ENCODE results near the gene C14orf119.
A peak's percentile ranks its signal among the peaks of the same experiment; 100 is the strongest.

The C14orf119 gene

DNA sequence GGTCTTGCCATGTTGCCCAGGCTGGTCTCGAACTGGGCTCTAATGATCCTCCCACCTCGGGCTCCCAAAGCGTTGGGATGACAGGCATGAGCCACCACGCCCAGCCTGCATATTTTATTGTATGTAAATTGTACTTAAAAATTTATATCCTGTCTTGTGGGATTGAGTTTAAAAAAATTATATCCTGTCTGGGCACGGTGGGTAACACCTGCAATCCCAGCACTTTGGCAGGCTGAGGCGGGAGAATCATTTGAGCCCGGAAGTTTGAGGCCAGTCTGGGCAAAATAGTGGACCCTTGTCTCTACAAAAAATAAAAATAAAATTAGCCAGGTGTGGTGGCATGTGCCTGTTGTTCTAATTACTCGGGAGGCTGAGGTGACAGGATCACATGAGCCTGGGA lies 37.7 kb downstream of the C14orf119 start:
- H3K9ac ChIP-seq (ENCODE audit: low read depth, low read length): no peak overlapping the region
- H3K36me3 ChIP-seq (ENCODE audit: control insufficient read depth, insufficient read depth, low read length): peaks cover 61% of the 10 kb centered on the region
- no peak overlapping the region for H3K27ac ChIP-seq (ENCODE audit: low read depth, low read length)
- no peak overlapping the region for H3K4me3 ChIP-seq (ENCODE audit: low read depth, low read length)
- no peaks in the 10 kb centered on the region for H3K9me3 ChIP-seq (ENCODE audit: control insufficient read depth, insufficient read depth, low read length)
- H3K4me1 ChIP-seq (ENCODE audit: control insufficient read depth, insufficient read depth, low read length): no peaks in the 10 kb centered on the region
- H3K27me3 ChIP-seq (ENCODE audit: control insufficient read depth, insufficient read depth, low read length): no peaks in the 10 kb centered on the region

GRCh38 chr14:23136566-23137133 lies 41.3 kb downstream of the C14orf119 start:
- no peaks in the 10 kb centered on the region for H3K4me1 ChIP-seq (ENCODE audit: control insufficient read depth, insufficient read depth, low read length)
- H3K36me3 ChIP-seq (ENCODE audit: control insufficient read depth, insufficient read depth, low read length): peaks cover 52% of the 10 kb centered on the region
- no peaks in the 10 kb centered on the region for H3K27me3 ChIP-seq (ENCODE audit: control insufficient read depth, insufficient read depth, low read length)
- H3K27ac ChIP-seq (ENCODE audit: low read depth, low read length): no peak overlapping the region
- no peak overlapping the region for H3K9ac ChIP-seq (ENCODE audit: low read depth, low read length)
- H3K9me3 ChIP-seq (ENCODE audit: control insufficient read depth, insufficient read depth, low read length): no peaks in the 10 kb centered on the region
- H3K4me3 ChIP-seq (ENCODE audit: low read depth, low read length): no peak overlapping the region

DNA sequence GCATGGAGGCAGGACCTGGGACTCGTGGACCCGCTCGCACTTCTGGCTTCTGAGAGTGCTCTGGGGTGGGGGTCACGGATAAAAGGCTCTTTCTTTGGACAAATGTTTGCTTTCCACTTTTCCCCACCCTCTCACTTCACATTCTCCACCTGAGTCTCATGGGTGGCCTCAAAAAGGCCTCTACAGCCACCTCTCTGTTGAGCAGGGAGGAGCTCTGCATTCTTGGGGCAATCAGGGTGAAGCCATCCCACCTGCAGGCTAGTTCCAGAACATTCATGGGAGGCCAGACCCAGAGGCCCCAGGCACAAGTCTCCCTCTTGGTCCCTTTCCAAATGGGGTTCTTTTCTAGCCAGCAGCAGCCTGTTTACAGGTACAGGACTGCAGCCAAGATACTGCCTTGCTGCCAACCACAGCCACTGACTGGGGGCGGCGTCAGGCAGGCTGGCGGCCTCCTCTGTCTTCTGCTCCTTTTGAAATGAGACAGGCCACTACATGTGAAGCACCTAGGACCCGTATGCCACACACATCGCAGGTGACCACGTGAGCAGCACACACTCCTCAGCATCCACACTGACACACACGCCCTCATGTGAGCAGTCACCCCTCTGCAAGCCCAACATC lies 42.0 kb downstream of the C14orf119 start:
- Histone ChIP-seq H3K36me3 (ENCODE audit: control insufficient read depth, insufficient read depth, low read length) (peaks cover 51% of the 10 kb centered on the region), H3K9me3 (ENCODE audit: control insufficient read depth, insufficient read depth, low read length) (no peaks in the 10 kb centered on the region), H3K27me3 (ENCODE audit: control insufficient read depth, insufficient read depth, low read length) (no peaks in the 10 kb centered on the region), H3K27ac (ENCODE audit: low read depth, low read length) (no peak overlapping the region), H3K4me3 (ENCODE audit: low read depth, low read length) (no peak overlapping the region), H3K4me1 (ENCODE audit: control insufficient read depth, insufficient read depth, low read length) (no peaks in the 10 kb centered on the region), H3K9ac (ENCODE audit: low read depth, low read length) (no peak overlapping the region)

GRCh38 chr14:23137813-23138535 lies 42.7 kb downstream of the C14orf119 start:
- H3K36me3 ChIP-seq (ENCODE audit: control insufficient read depth, insufficient read depth, low read length): peaks cover 57% of the 10 kb centered on the region
- no peaks in the 10 kb centered on the region for H3K9me3 ChIP-seq (ENCODE audit: control insufficient read depth, insufficient read depth, low read length)
- no peaks in the 10 kb centered on the region for H3K4me1 ChIP-seq (ENCODE audit: control insufficient read depth, insufficient read depth, low read length)
- H3K4me3 ChIP-seq (ENCODE audit: low read depth, low read length): no peak overlapping the region
- H3K27me3 ChIP-seq (ENCODE audit: control insufficient read depth, insufficient read depth, low read length): no peaks in the 10 kb centered on the region
- no peak overlapping the region for H3K27ac ChIP-seq (ENCODE audit: low read depth, low read length)
- no peak overlapping the region for H3K9ac ChIP-seq (ENCODE audit: low read depth, low read length)

- peaks cover 64% of the 10 kb centered on the region for H3K36me3 ChIP-seq (ENCODE audit: control insufficient read depth, insufficient read depth, low read length)
- H3K27ac ChIP-seq (ENCODE audit: low read depth, low read length): no peak overlapping the region
- H3K27me3 ChIP-seq (ENCODE audit: control insufficient read depth, insufficient read depth, low read length): no peaks in the 10 kb centered on the region
- H3K9me3 ChIP-seq (ENCODE audit: control insufficient read depth, insufficient read depth, low read length): no peaks in the 10 kb centered on the region
- H3K9ac ChIP-seq (ENCODE audit: low read depth, low read length): no peak overlapping the region
- H3K4me1 ChIP-seq (ENCODE audit: control insufficient read depth, insufficient read depth, low read length): no peaks in the 10 kb centered on the region
- no peak overlapping the region for H3K4me3 ChIP-seq (ENCODE audit: low read depth, low read length)
These were observed 44.6 kb downstream of the C14orf119 start for GRCh38 chr14:23139874-23140273.

DNA sequence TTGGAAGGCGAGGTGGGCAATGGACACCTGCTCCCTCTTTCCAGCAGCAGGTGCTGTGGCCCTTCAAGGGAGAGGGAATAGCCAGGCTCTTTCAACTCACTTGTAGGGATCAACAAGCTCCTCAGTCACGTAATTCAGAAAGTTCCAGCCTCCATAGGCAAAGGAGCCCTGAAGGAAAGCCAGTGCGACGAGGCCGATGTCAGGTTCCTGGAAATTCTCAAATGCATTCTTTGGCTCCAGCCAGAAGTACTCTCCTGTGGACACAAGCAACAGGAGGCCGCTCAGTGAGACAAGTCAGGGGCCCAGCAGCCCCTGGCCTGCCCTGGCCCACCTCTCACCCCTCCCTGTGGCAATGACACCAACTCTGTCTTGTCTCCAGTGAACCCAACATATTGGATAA lies 45.1 kb downstream of the C14orf119 start:
- Histone ChIP-seq H3K36me3 (ENCODE audit: control insufficient read depth, insufficient read depth, low read length) (peaks cover 64% of the 10 kb centered on the region), H3K27ac (ENCODE audit: low read depth, low read length) (no peak overlapping the region)

DNA sequence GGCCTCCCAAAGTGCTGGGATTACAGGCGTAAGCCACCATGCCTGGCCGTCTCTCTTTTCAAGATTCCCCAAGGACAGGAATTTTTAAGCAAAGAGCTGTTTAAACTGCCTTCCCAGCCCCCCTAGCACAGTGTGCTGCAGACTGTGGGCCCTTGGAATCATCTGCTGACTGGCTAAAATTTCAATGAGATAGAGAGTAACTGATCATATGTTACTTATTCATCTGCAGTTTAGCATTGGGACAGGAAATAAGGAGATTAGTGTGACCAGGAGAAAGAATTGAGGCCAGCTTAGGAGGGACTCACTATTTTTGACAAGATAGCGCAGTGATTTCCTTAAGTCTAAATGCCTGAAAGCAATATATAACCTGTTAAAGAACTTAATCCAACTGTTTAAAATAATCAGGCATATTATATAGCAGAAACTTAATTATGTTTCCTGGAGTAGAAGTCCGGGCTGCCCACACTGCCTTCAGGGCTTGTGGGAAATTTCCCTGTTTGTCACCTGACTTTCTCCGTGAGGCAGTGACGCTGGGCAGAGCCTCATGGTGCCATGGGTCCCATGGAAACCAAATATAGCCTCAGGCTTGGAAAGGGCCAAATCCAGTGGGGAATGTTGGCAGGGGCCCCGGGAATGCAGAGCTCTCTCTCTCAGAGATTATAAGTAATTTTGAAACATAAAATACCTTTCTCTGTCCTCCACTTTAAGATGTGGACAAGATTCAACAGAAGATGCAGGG lies 46.6 kb downstream of the C14orf119 start:
- Histone ChIP-seq H3K27ac (ENCODE audit: low read depth, low read length) (no peak overlapping the region), H3K4me3 (ENCODE audit: low read depth, low read length) (no peak overlapping the region), H3K9ac (ENCODE audit: low read depth, low read length) (no peak overlapping the region), H3K27me3 (ENCODE audit: control insufficient read depth, insufficient read depth, low read length) (no peaks in the 10 kb centered on the region), H3K4me1 (ENCODE audit: control insufficient read depth, insufficient read depth, low read length) (no peaks in the 10 kb centered on the region), H3K9me3 (ENCODE audit: control insufficient read depth, insufficient read depth, low read length) (no peaks in the 10 kb centered on the region), H3K36me3 (ENCODE audit: control insufficient read depth, insufficient read depth, low read length) (peaks cover 54% of the 10 kb centered on the region)

More for the DNA sequence above, 45.1 kb downstream of the C14orf119 start:
- Histone ChIP-seq H3K9me3 (ENCODE audit: control insufficient read depth, insufficient read depth, low read length) (no peaks in the 10 kb centered on the region), H3K27me3 (ENCODE audit: control insufficient read depth, insufficient read depth, low read length) (no peaks in the 10 kb centered on the region), H3K9ac (ENCODE audit: low read depth, low read length) (no peak overlapping the region), H3K4me3 (ENCODE audit: low read depth, low read length) (no peak overlapping the region), H3K4me1 (ENCODE audit: control insufficient read depth, insufficient read depth, low read length) (no peaks in the 10 kb centered on the region)

DNA sequence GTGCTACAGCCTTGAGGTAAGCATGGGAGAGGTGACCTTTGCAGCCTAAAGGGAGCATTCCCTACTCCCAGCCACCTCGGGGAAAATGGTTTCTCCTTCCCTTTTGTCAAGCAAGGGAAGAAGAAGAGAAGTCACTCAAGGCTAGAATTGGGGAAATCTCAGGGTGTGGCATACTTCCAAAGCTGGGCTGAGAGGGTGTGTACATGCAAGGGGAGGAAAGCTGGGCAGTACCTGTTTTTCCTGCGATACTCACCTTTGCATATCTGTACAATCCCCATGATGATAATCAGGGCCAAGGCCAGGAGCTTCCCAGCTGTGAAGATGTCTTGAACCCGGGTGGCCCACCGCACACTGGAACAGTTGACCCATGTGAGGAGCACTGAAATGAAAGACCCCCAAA lies 47.5 kb downstream of the C14orf119 start:
- no peak overlapping the region for H3K4me3 ChIP-seq (ENCODE audit: low read depth, low read length)
- H3K9me3 ChIP-seq (ENCODE audit: control insufficient read depth, insufficient read depth, low read length): no peaks in the 10 kb centered on the region
- no peaks in the 10 kb centered on the region for H3K4me1 ChIP-seq (ENCODE audit: control insufficient read depth, insufficient read depth, low read length)
- peaks cover 44% of the 10 kb centered on the region for H3K36me3 ChIP-seq (ENCODE audit: control insufficient read depth, insufficient read depth, low read length)
- H3K27ac ChIP-seq (ENCODE audit: low read depth, low read length): no peak overlapping the region
- H3K9ac ChIP-seq (ENCODE audit: low read depth, low read length): no peak overlapping the region
- H3K27me3 ChIP-seq (ENCODE audit: control insufficient read depth, insufficient read depth, low read length): no peaks in the 10 kb centered on the region

GRCh38 chr14:23143911-23144310 lies 48.6 kb downstream of the C14orf119 start:
- Histone ChIP-seq H3K4me1 (ENCODE audit: control insufficient read depth, insufficient read depth, low read length) (no peaks in the 10 kb centered on the region), H3K36me3 (ENCODE audit: control insufficient read depth, insufficient read depth, low read length) (peaks cover 40% of the 10 kb centered on the region), H3K9me3 (ENCODE audit: control insufficient read depth, insufficient read depth, low read length) (no peaks in the 10 kb centered on the region), H3K9ac (ENCODE audit: low read depth, low read length) (no peak overlapping the region), H3K4me3 (ENCODE audit: low read depth, low read length) (no peak overlapping the region), H3K27me3 (ENCODE audit: control insufficient read depth, insufficient read depth, low read length) (no peaks in the 10 kb centered on the region), H3K27ac (ENCODE audit: low read depth, low read length) (no peak overlapping the region)

DNA sequence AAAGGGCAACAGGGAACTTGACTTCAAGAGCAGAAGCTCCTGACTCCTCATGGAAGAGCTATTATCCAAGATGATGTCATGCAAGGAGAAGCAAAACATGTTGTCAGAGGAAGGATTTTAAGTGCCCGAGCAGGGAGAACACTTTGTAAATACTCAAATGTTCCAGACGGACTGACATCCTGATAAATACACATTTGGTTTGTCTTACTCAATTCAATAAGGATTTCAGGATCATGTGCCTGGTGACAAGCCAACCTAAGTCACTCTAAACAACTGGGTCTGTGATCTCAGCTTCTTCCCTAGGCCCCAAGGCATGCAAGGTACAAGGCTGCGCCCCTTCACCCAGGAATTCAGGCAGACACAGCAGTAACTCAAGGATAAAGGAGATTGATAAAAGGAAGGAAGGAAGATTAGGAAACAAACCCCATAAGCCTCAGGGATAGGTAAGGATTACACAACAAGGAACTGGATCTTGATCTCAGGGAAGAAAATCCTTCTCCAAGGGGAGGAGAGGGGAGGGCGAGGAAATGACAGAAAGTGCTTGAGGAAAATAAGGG lies 50.6 kb downstream of the C14orf119 start:
- H3K9ac ChIP-seq (ENCODE audit: low read depth, low read length): no peak overlapping the region
- no peak overlapping the region for H3K4me3 ChIP-seq (ENCODE audit: low read depth, low read length)
- H3K9me3 ChIP-seq (ENCODE audit: control insufficient read depth, insufficient read depth, low read length): no peaks in the 10 kb centered on the region
- peak overlapping the region; percentile 44 for H3K27ac ChIP-seq (ENCODE audit: low read depth, low read length)
- H3K4me1 ChIP-seq (ENCODE audit: control insufficient read depth, insufficient read depth, low read length): no peaks in the 10 kb centered on the region
- peaks cover 32% of the 10 kb centered on the region for H3K36me3 ChIP-seq (ENCODE audit: control insufficient read depth, insufficient read depth, low read length)
- no peaks in the 10 kb centered on the region for H3K27me3 ChIP-seq (ENCODE audit: control insufficient read depth, insufficient read depth, low read length)
